Loucy (cell line): Measurements from ENCODE around the gene TSC22D3.

Experiments
- EZH2phosphoT487 ChIP-seq: fragments of 200-600 bp; IDR thresholded peaks from 2 replicates; pipeline ENCODE4 v1.6.1; 2018; ENCODE audit warnings: antibody characterized with exemption, mild to moderate bottlenecking, moderate library complexity, borderline replicate concordance
- TF ChIP-seq, protein P1 (sequence below): fragments of 200-600 bp; sonication (generic); conservative IDR thresholded peaks from 2 replicates; pipeline ENCODE4 v1.5.1; 2014; ENCODE audit warnings: mild to moderate bottlenecking, antibody characterized with exemption, low read length

DNA sequence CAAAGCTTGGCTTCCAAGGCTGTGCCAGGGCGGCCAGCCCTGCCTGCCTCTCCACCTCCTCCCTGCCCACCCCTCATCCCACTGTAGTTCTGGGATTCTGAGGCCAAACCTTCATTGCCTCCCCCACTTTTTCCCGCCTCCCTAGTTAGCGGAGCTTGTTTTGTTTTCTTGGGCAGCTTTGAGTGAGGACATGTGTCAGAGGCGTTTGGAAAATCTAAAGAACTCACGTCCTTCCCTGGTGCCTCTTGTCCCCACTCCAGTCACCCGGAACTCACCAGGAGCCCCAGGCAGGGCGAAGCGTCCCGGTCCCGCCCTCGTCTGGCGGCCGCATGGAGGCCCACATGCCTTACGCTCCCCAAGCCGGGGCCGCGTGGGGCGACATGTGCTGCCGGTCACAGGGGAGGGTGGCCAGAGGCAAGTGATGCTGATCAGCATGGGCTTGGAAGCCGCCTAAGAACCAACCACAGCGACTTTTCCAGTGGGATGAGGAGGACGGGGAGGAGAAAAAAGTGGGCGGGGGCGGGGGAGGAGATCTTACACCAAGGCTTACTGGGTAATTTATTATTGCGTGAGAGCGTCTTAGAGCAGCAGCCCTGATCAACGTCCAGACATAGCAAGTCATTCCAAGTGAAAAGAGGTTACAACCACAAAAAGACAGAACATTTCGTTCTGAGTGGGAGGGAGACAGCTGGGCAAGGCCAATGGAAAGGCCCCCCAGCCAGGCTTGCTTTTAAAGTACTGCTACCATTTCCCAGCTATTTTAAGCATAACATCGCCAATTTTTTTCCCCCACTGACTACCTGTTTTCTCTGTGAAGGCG lies 98.8 kb downstream of the TSC22D3 start:
- TF ChIP-seq, protein P1, sequence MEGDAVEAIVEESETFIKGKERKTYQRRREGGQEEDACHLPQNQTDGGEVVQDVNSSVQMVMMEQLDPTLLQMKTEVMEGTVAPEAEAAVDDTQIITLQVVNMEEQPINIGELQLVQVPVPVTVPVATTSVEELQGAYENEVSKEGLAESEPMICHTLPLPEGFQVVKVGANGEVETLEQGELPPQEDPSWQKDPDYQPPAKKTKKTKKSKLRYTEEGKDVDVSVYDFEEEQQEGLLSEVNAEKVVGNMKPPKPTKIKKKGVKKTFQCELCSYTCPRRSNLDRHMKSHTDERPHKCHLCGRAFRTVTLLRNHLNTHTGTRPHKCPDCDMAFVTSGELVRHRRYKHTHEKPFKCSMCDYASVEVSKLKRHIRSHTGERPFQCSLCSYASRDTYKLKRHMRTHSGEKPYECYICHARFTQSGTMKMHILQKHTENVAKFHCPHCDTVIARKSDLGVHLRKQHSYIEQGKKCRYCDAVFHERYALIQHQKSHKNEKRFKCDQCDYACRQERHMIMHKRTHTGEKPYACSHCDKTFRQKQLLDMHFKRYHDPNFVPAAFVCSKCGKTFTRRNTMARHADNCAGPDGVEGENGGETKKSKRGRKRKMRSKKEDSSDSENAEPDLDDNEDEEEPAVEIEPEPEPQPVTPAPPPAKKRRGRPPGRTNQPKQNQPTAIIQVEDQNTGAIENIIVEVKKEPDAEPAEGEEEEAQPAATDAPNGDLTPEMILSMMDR = no peak
- TF ChIP-seq EZH2phosphoT487 = no peak
